Mononuclear cell (primary cell): ENCODE results near the gene EDNRA. TPM values are rescaled to one million over a fixed set of nuclear protein-coding genes. Genes with fewer than 3 reads are reported as not detected.

Source experiments
- H3K27me3 ChIP-seq: 2 replicates; pipeline ENCODE4 v1.6.0; 2011; ENCODE audit warnings: low read length, control low read depth; ENCODE audit not compliant: insufficient read depth
- H3K4me1 ChIP-seq: 2 replicates; pipeline ENCODE4 v1.5.1; 2011; ENCODE audit warnings: mild to moderate bottlenecking, low read length, control low read depth; ENCODE audit not compliant: insufficient read depth
- H3K4me3 ChIP-seq: 2 replicates; pipeline ENCODE4 v1.5.1; 2011; ENCODE audit warnings: mild to moderate bottlenecking, low read length, moderate library complexity
- H3K9me3 ChIP-seq: 2 replicates; pipeline ENCODE4 v1.5.1; 2011; ENCODE audit warnings: low read depth, mild to moderate bottlenecking, control low read depth, low read length
- total RNA-seq: library from RNA; depleted of rRNA; stranded (reverse); fragments of >200 nt; gene quantifications from one replicate; pipeline ENCODE4 v1.2.3, GENCODE V29; 2012

EDNRA gene
- total RNA-seq, 1 donor, result under 0.01 TPM

DNA sequence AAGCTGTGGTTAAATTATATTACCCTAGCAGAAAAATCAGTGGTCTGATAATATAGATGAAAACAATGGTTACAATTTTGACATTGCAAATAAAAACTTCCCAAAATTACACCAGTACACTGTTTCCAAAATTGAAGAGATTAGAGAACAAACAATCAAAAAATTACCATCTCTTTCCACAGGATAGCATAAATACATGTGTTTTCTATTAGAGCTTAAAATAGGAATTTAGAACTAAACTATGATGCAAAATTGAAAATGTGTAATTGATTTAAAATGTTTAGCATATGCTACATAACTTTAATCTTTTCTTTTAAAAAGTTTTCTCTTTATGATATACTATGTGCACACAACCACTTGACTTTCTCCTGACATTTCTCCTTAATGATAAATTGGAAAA is 6.7 kb downstream of the EDNRA start:
- Histone ChIP-seq H3K27me3 (peaks cover 6% of the 10 kb centered on the region), H3K4me1 (no peaks in the 10 kb centered on the region), H3K9me3 (no peaks in the 10 kb centered on the region)

DNA sequence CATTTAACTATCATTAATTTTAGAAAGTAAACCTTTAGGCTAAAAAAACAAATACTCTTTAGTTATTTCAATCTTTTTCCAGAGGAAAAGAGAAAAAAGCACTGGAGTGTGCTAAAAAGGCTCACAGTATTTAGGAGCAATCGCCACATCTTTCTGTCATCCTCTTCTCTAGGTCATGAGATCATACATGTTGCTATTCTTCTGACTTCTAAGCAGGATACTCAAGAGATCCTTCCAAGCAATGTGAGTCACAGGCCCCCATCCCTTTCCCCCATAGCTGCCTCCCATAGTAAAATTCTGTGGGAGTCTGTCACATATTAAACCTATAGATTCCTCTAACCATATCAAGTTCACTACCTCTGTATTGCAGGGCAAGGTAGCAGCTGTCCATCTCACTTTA is 7.7 kb downstream of the EDNRA start:
- no peak overlapping the region for H3K4me3 ChIP-seq
- H3K4me1 ChIP-seq, result no peaks in the 10 kb centered on the region
- no peaks in the 10 kb centered on the region for H3K9me3 ChIP-seq
- no peaks in the 10 kb centered on the region for H3K27me3 ChIP-seq

More for the DNA sequence above, 6.7 kb downstream of the EDNRA start:
- no peak overlapping the region for H3K4me3 ChIP-seq

- Histone ChIP-seq H3K4me1 (no peaks in the 10 kb centered on the region), H3K27me3 (peaks cover 5% of the 10 kb centered on the region), H3K4me3 (no peak overlapping the region), H3K9me3 (no peaks in the 10 kb centered on the region)
These were observed 10.2 kb downstream of the EDNRA start for GRCh38 chr4:147491086-147491485.

DNA sequence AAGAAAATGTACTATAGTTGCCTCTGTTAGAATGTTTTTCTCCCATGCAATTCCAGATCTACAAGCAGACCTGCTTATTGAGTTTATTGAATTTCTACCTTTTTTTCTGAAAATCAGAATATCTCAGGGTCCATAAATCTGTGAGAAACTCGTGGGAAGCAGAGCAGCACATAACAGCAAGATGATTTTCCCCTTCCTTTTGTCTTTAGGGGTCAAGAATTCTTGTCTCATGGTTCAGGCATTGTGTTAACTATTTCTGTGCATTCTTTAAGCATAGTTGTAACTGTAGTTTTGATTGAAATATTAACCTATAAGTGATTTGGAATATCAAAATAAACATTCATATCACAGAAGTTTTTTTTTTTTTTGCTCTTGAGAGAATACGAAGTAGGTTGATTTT is 11.4 kb downstream of the EDNRA start:
- Histone ChIP-seq H3K9me3 (no peaks in the 10 kb centered on the region), H3K4me1 (no peaks in the 10 kb centered on the region), H3K4me3 (no peak overlapping the region), H3K27me3 (peaks cover 5% of the 10 kb centered on the region)

- no peak overlapping the region for H3K4me3 ChIP-seq
- H3K27me3 ChIP-seq, result peaks cover 5% of the 10 kb centered on the region
- no peaks in the 10 kb centered on the region for H3K9me3 ChIP-seq
- no peaks in the 10 kb centered on the region for H3K4me1 ChIP-seq
These were observed 11.9 kb downstream of the EDNRA start for GRCh38 chr4:147492761-147493160.

- Histone ChIP-seq H3K27me3 (peaks cover 5% of the 10 kb centered on the region), H3K4me3 (no peak overlapping the region), H3K4me1 (no peaks in the 10 kb centered on the region)
These were observed 12.4 kb downstream of the EDNRA start for GRCh38 chr4:147493307-147493706.

DNA sequence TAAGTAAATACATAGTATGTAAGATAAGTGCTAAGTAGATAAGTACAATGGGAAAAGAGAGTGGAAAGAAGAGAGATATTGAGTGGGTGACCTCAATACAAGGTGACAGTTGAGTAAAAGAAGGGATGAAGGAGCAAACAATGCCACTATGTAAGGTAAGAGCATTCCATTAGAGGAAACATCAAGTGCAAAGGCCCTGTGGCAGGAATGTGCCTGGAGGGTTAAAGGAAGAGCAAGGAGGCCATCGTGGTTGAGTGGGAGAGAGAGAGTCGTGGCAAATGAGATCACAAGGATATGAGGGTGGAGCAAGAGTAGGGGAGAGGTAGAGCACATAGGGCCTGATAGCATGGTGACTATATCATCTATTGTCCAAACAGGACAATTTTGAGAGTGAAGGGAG is 13.4 kb downstream of the EDNRA start:
- Histone ChIP-seq H3K4me1 (no peaks in the 10 kb centered on the region), H3K27me3 (peaks cover 5% of the 10 kb centered on the region), H3K4me3 (no peak overlapping the region), H3K9me3 (no peaks in the 10 kb centered on the region)

More at GRCh38 chr4:147493307-147493706, 12.4 kb downstream of the EDNRA start:
- H3K9me3 ChIP-seq, result no peaks in the 10 kb centered on the region

DNA sequence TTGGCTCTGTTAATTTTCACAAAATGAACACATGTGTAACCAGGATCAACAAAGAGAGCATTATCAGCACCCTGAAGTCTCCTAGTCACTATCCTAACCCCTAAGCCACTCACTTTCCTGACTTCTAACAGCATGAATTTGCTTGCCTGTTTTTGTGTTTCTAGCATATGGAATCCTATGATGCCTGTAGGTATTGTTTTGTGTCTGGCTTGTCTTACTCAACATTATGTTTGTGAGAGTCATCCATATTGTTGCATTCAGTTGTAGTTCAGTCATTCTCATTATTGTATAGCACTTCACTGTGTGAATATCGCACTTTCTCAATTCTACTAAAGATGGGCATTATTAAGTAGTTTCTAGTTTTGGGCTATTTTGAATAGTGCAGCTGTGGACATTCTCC is 15.6 kb downstream of the EDNRA start:
- Histone ChIP-seq H3K4me3 (no peak overlapping the region), H3K4me1 (no peaks in the 10 kb centered on the region), H3K27me3 (peaks cover 5% of the 10 kb centered on the region), H3K9me3 (no peaks in the 10 kb centered on the region)

- Histone ChIP-seq H3K4me3 (no peak overlapping the region), H3K9me3 (no peaks in the 10 kb centered on the region), H3K27me3 (peaks cover 5% of the 10 kb centered on the region), H3K4me1 (no peaks in the 10 kb centered on the region)
These were observed 17.2 kb downstream of the EDNRA start for GRCh38 chr4:147498031-147498660.

- no peaks in the 10 kb centered on the region for H3K27me3 ChIP-seq
- no peak overlapping the region for H3K4me3 ChIP-seq
- H3K9me3 ChIP-seq, result no peaks in the 10 kb centered on the region
- H3K4me1 ChIP-seq, result no peaks in the 10 kb centered on the region
These were observed 27.4 kb downstream of the EDNRA start for GRCh38 chr4:147508346-147508745.

GRCh38 chr4:147509386-147509785 is 28.5 kb downstream of the EDNRA start:
- H3K4me1 ChIP-seq, result no peaks in the 10 kb centered on the region
- H3K9me3 ChIP-seq, result no peaks in the 10 kb centered on the region
- H3K27me3 ChIP-seq, result no peaks in the 10 kb centered on the region
- H3K4me3 ChIP-seq, result no peak overlapping the region

GRCh38 chr4:147510962-147511668 is 30.2 kb downstream of the EDNRA start:
- Histone ChIP-seq H3K9me3 (no peaks in the 10 kb centered on the region), H3K4me1 (no peaks in the 10 kb centered on the region), H3K27me3 (no peaks in the 10 kb centered on the region), H3K4me3 (no peak overlapping the region)

GRCh38 chr4:147513091-147513490 is 32.2 kb downstream of the EDNRA start:
- no peaks in the 10 kb centered on the region for H3K4me1 ChIP-seq
- no peaks in the 10 kb centered on the region for H3K27me3 ChIP-seq
- H3K4me3 ChIP-seq, result no peak overlapping the region
- H3K9me3 ChIP-seq, result no peaks in the 10 kb centered on the region

DNA sequence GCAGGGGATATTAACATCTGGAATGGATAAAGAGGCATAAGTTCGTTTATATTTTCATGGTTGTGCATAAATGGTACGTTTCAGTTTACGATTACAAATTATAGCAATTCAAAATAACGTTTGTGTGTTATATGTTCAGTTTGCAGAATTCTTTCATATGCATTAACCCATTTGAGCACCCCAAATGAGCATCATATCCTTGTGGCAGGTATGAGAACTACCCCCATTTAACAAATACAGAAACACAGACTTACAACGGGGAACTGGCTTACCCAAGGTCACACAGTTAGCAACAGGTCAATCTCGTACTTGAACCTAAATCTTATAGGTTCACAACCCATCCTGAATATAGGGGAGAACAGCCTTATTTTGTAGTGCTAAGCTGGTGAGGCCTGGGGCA is 33.1 kb downstream of the EDNRA start:
- Histone ChIP-seq H3K27me3 (no peaks in the 10 kb centered on the region), H3K4me1 (no peaks in the 10 kb centered on the region), H3K4me3 (no peak overlapping the region), H3K9me3 (no peaks in the 10 kb centered on the region)

- Histone ChIP-seq H3K27me3 (no peaks in the 10 kb centered on the region), H3K9me3 (no peaks in the 10 kb centered on the region), H3K4me1 (no peaks in the 10 kb centered on the region), H3K4me3 (no peak overlapping the region)
These were observed 34.5 kb downstream of the EDNRA start for GRCh38 chr4:147515220-147515936.
